ENCODE results near the gene DENND1A.

DNA sequence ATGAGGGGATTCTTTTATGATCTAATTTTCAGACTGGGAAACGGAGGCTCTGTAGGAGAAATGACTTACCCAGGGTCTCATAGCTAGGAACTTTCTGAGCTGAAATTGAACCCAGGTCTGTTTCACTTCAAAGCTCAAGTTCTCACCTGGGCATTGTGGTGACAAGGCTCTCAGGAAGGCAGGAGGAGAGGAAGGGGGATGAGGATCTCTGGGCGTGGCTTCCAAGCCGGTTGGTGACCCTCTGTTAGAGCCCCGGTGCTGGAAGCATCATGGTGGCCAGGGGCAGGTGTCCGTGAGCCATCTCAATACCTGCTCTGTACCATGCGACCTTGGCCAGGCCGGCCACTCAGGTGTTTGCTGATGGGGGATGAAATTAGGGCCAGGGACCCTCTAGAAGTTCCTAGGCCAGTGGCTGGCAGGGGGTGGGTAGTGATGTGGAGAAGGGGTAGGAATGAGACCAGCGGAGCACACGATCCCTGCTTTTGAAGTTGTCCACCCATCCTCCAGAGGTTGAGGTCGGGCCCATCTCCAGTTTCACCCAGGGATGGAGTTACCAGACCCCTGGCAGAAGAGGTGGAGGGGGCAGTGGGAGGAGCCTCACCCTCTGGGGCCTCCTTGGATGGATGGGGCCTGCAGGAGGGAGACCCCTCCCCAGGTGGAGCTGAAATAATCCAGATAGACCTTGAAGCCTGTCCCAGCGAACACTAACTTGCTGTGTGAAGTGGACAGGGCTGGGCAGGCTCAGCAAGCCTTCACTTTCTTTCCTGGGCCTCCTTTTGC lies 568.0 kb downstream of the DENND1A start:
- TF ChIP-seq, protein P1, sequence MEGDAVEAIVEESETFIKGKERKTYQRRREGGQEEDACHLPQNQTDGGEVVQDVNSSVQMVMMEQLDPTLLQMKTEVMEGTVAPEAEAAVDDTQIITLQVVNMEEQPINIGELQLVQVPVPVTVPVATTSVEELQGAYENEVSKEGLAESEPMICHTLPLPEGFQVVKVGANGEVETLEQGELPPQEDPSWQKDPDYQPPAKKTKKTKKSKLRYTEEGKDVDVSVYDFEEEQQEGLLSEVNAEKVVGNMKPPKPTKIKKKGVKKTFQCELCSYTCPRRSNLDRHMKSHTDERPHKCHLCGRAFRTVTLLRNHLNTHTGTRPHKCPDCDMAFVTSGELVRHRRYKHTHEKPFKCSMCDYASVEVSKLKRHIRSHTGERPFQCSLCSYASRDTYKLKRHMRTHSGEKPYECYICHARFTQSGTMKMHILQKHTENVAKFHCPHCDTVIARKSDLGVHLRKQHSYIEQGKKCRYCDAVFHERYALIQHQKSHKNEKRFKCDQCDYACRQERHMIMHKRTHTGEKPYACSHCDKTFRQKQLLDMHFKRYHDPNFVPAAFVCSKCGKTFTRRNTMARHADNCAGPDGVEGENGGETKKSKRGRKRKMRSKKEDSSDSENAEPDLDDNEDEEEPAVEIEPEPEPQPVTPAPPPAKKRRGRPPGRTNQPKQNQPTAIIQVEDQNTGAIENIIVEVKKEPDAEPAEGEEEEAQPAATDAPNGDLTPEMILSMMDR (IDR thresholded peaks at IDR 0.05) = no peak
- no peak for TF ChIP-seq POLR2A (IDR thresholded peaks at IDR 0.05)

All from heart left ventricle (tissue), 13 donors.